Heart left ventricle (tissue), 16 donors: ENCODE measurements around the gene GPBP1. TPM values are rescaled to one million over a fixed set of nuclear protein-coding genes. Genes with fewer than 3 reads are reported as not detected.

Experiments used
- ATAC-seq, 4 donors: fragments of 200-7000 bp; cut with Tn5 transposase; one replicate each; pipeline ENCODE4 v1.9.1; 2020 to 2022; ENCODE audit warnings: moderate library complexity in 4 of 4, mild to moderate bottlenecking in 3 of 4, moderate number of reproducible peaks in 1 of 4
- DNase-seq, 5 donors: peaks; one replicate each; pipeline ENCODE4 v3.0.0-alpha.2; 2020
- H3K27ac ChIP-seq, 12 donors: fragments of 200-600 bp; sonication (generic) in 4 of 12; one replicate each; pipeline versions ENCODE4 v1.5.0 to v1.8.0; 2016 to 2022; ENCODE audit warnings: mild to moderate bottlenecking in 2 of 12
- H3K27me3 ChIP-seq, 9 donors: fragments of 200-600 bp; sonication (generic) in 2 of 9; one replicate each; pipeline versions ENCODE4 v1.5.1 to v1.8.0; 2016 to 2022; ENCODE audit warnings: mild to moderate bottlenecking in 3 of 9
- H3K36me3 ChIP-seq, 9 donors: fragments of 200-600 bp; sonication (generic) in 2 of 9; one replicate each; pipeline versions ENCODE4 v1.5.0 to v1.8.0; 2018 to 2022; ENCODE audit warnings: mild to moderate bottlenecking in 2 of 9
- H3K4me1 ChIP-seq, 12 donors: fragments of 200-600 bp; sonication (generic) in 4 of 12; one replicate each; pipeline versions ENCODE4 v1.5.0 to v1.8.0; 2016 to 2022; ENCODE audit warnings: mild to moderate bottlenecking in 3 of 12
- H3K4me3 ChIP-seq, 12 donors: fragments of 200-600 bp; sonication (generic) in 4 of 12; one replicate each; pipeline versions ENCODE4 v1.5.0 to v1.8.0; 2017 to 2022; ENCODE audit warnings: mild to moderate bottlenecking in 9 of 12, moderate library complexity in 4 of 12
- H3K9me3 ChIP-seq, 12 donors: fragments of 200-600 bp; sonication (generic) in 4 of 12; one replicate each; pipeline versions ENCODE4 v1.5.0 to v1.8.0; 2016 to 2022; ENCODE audit warnings: mild to moderate bottlenecking in 1 of 12
- POLR2A ChIP-seq, 2 donors: fragments of 450-650 bp; IDR thresholded peaks; one replicate each; pipeline ENCODE4 v1.6.1; 2017; ENCODE audit warnings: antibody characterized with exemption in 2 of 2, mild to moderate bottlenecking in 2 of 2, moderate library complexity in 2 of 2
- WGBS, 4 donors: extraction: QIAGEN DNeasy Blood & Tissue Kit in 2 of 4; methylation state at CpG; one replicate each; pipeline versions ENCODE4 v1.1.5 to v1.1.7; 2013 to 2018; 5-methylcytosine and 5-hydroxymethylcytosine counted together
- intact Hi-C, 10 donors: fragments of 100-400 bp; cut with DNase I; formaldehyde crosslinking; loops; one replicate each; pipeline versions ENCODE4 v1.11.1 to v1.14.2; 2022
- polyA plus RNA-seq, 2 donors: library from polyadenylated mRNA; stranded (reverse); fragments of 200-250 nt; gene quantifications; one replicate each; pipeline ENCODE4 v1.2.3, GENCODE V29; 2013
- total RNA-seq, 9 donors: library from RNA; depleted of rRNA in 2 of 9; stranded (reverse); fragments of >200 nt in 2 of 9; fragmentation: NEBNext Ultra II Directional in 3 of 9; extraction: Animal tissue kit (Norgen Biotek cat#: 25700) in 3 of 9; gene quantifications; one replicate each; pipeline versions ENCODE4 v1.1.0 to v1.2.4, GENCODE V29; 2016 to 2023
- TF ChIP-seq, protein P1 (sequence below), 12 donors: fragments of 200-600 bp; sonication (generic) in 4 of 12; IDR thresholded peaks; one replicate each; pipeline versions ENCODE4 v1.5.0 to v1.8.0; 2018 to 2022; ENCODE audit warnings: antibody characterized with exemption in 12 of 12, mild to moderate bottlenecking in 5 of 12
- donor health status: ischemic (EF 13 %, LVEDD 7.1; RV severe dilation, severe dysfunction).
- donor health status: healthy with polysubstance abuse.
- donor health status: DM: no; HTN: yes; CAD: no.
- donor health status: DM: no; HTN: no; CAD: no.
- donor health status: ischemic (EF 25% LVEDD 6.9; RV normal size, moderate dysfunction).
- donor health status: ischemic (EF 25% LVEDD 5.7; RV mildly dilated, moderate dysfunction).
- donor health status: healthy.
- donor health status: DM: yes; HTN: yes; CAD: no.
- donor health status: ischemic (EF 35%, LVEDD 5.7; RV mildly dilated, moderate dysfunction).
- donor health status: nonischemic (EF 11% LVEDD 7.7; RV severe dilation, severe dysfunction).
- donor health status: DM: yes; HTN: yes; CAD: no.
- donor health status: PGD.
- donor health status: ischemic (EF 29% LVEDD 5.4; RV normal size, mild dysfunction).
- donor health status: nonischemic (EF 23%, LVEDD 6.1; RV moderate dilation, normal function).

GPBP1 gene
- total and polyA plus RNA-seq, 11 donors = 31.0 to 60.9 (median 49.5) TPM

- ATAC-seq (no peak), DNase-seq (no peak)
- Histone ChIP-seq H3K9me3 (peaks cover 0 to 14% (median 7%) of the 10 kb centered on the region in 12 donors), H3K27me3 (no peaks in the 10 kb centered on the region), H3K4me3 (no peak overlapping the region), H3K4me1 (peaks cover 0 to 15% (median 8%) of the 10 kb centered on the region in 12 donors), H3K27ac (no peak overlapping the region), H3K36me3 (no peaks in the 10 kb centered on the region)
- 63 to 77% (median 75%) methylated on average over 6 of the region's 6 CpGs for WGBS, 4 donors
- intact Hi-C loops = loop anchor here in 4 of 10 donors (5.0 to 10.0 kb wide), 6 partner anchors 133 to 590 kb away; no protein-coding TSS in a partner anchor
- TF ChIP-seq, protein P1, sequence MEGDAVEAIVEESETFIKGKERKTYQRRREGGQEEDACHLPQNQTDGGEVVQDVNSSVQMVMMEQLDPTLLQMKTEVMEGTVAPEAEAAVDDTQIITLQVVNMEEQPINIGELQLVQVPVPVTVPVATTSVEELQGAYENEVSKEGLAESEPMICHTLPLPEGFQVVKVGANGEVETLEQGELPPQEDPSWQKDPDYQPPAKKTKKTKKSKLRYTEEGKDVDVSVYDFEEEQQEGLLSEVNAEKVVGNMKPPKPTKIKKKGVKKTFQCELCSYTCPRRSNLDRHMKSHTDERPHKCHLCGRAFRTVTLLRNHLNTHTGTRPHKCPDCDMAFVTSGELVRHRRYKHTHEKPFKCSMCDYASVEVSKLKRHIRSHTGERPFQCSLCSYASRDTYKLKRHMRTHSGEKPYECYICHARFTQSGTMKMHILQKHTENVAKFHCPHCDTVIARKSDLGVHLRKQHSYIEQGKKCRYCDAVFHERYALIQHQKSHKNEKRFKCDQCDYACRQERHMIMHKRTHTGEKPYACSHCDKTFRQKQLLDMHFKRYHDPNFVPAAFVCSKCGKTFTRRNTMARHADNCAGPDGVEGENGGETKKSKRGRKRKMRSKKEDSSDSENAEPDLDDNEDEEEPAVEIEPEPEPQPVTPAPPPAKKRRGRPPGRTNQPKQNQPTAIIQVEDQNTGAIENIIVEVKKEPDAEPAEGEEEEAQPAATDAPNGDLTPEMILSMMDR (IDR thresholded peaks at IDR 0.05) = no peak
- no peak for TF ChIP-seq POLR2A (IDR thresholded peaks at IDR 0.05)
Observed at GRCh38 chr5:57302164-57302563, 128.3 kb downstream of the GPBP1 start.

GRCh38 chr5:57302643-57303042, 128.8 kb downstream of the GPBP1 start:
- Histone ChIP-seq H3K4me1 (peaks cover 0 to 15% (median 8%) of the 10 kb centered on the region in 12 donors), H3K9me3 (peaks cover 0 to 19% (median 7%) of the 10 kb centered on the region in 12 donors), H3K27ac (no peak overlapping the region), H3K27me3 (no peaks in the 10 kb centered on the region), H3K4me3 (no peak overlapping the region), H3K36me3 (no peaks in the 10 kb centered on the region)
- intact Hi-C loops = loop anchor here in 4 of 10 donors (5.0 to 10.0 kb wide), 6 partner anchors 132 to 590 kb away; no protein-coding TSS in a partner anchor
- no peak for DNase-seq
- TF ChIP-seq POLR2A (IDR thresholded peaks at IDR 0.05) = no peak
- TF ChIP-seq, protein P1 (IDR thresholded peaks at IDR 0.05) = no peak
- ATAC-seq = no peak

DNA sequence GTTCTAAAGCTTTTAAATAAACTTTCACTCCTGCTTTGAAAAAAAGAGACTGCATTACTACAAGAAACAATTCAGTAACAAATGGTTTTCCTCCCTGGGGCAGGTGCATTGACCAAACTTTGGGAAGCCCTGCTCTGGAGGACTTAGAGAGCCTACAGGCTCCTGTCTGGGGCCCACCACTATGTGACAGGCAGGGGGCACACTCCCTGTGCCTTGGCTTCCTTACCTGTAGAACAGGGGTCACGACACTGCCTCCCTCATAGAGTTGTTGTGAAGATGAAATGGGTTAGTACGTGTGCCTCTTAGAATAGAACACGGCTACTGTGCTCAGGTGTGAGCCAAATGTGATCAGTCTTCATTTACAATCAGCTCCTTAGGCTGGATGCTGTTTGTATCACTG, 130.1 kb downstream of the GPBP1 start:
- Histone ChIP-seq H3K27me3 (no peaks in the 10 kb centered on the region), H3K4me3 (no peak overlapping the region), H3K4me1 (peaks cover 0 to 6% (median 1%) of the 10 kb centered on the region in 12 donors), H3K9me3 (peaks cover 0 to 31% (median 7%) of the 10 kb centered on the region in 12 donors), H3K36me3 (no peaks in the 10 kb centered on the region), H3K27ac (no peak overlapping the region)
- intact Hi-C loops = loop anchor here in 4 of 10 donors (5.0 to 10.0 kb wide), 6 partner anchors 131 to 588 kb away; no protein-coding TSS in a partner anchor
- no peak for DNase-seq
- no peak for ATAC-seq
- TF ChIP-seq, protein P1 (IDR thresholded peaks at IDR 0.05) = no peak
- no peak for TF ChIP-seq POLR2A (IDR thresholded peaks at IDR 0.05)
- WGBS, 4 donors = 95 to 100% (median 97%) methylated on average over 3 of the region's 3 CpGs

- peaks cover 0 to 34% (median 7%) of the 10 kb centered on the region in 12 donors for H3K9me3 ChIP-seq
- H3K36me3 ChIP-seq = no peaks in the 10 kb centered on the region
- no peaks in the 10 kb centered on the region for H3K4me1 ChIP-seq
- no peak for DNase-seq
- no peak overlapping the region for H3K4me3 ChIP-seq
- WGBS, 4 donors = 87 to 93% (median 90%) methylated on average over 2 of the region's 2 CpGs
- no peaks in the 10 kb centered on the region for H3K27me3 ChIP-seq
- ATAC-seq = no peak
- H3K27ac ChIP-seq = no peak overlapping the region
- TF ChIP-seq POLR2A (IDR thresholded peaks at IDR 0.05) = no peak
- TF ChIP-seq, protein P1 (IDR thresholded peaks at IDR 0.05) = no peak
- intact Hi-C loops = loop anchor here in 4 of 10 donors (5.0 to 10.0 kb wide), 6 partner anchors 130 to 587 kb away; no protein-coding TSS in a partner anchor
Observed at GRCh38 chr5:57304931-57305330, 131.1 kb downstream of the GPBP1 start.
